Fibroblast of lung (primary cell): ENCODE results near the gene CHCHD6. TPM values are rescaled to one million over a fixed set of nuclear protein-coding genes. Genes with fewer than 3 reads are reported as not detected.

ENCODE experiments used
- DNase-seq, 2 donors: peaks; one replicate each; pipeline versions ENCODE4 v3.0.0 to v3.0.0-alpha.2; 2010; ENCODE audit warnings: low read depth in 2 of 2
- H2AFZ ChIP-seq: 2 replicates; pipeline ENCODE4 v1.5.1; 2012; ENCODE audit warnings: low read length, control low read depth, inconsistent platforms
- H3K27ac ChIP-seq: 2 replicates; pipeline ENCODE4 v1.5.1; 2011; ENCODE audit warnings: low read length, control low read depth; ENCODE audit not compliant: insufficient read depth
- H3K27me3 ChIP-seq: 2 replicates; pipeline ENCODE4 v1.5.1; 2011; ENCODE audit warnings: mild to moderate bottlenecking, low read length; ENCODE audit not compliant: control insufficient read depth, insufficient read depth
- H3K36me3 ChIP-seq: 2 replicates; pipeline ENCODE4 v1.5.1; 2011; ENCODE audit warnings: low read length; ENCODE audit not compliant: control insufficient read depth, insufficient read depth
- H3K4me1 ChIP-seq: 2 replicates; pipeline ENCODE4 v1.5.1; 2011; ENCODE audit warnings: low read length; ENCODE audit not compliant: control insufficient read depth, insufficient read depth; ENCODE audit errors: extremely low read depth
- H3K4me2 ChIP-seq: 2 replicates; pipeline ENCODE4 v1.5.1; 2011; ENCODE audit warnings: low read length, control low read depth; ENCODE audit not compliant: insufficient read depth; ENCODE audit errors: extremely low read depth
- H3K4me3 ChIP-seq, 4 experiments: fragments of 200-600 bp in 1 of 4; sonication (generic) in 1 of 4; replicated peaks in 1 of 4; 2 replicates each; pipeline ENCODE4 v1.5.1; 2011 to 2016; ENCODE audit warnings: low read length in 4 of 4, low read depth in 3 of 4, mild to moderate bottlenecking in 3 of 4, control low read depth in 2 of 4, inconsistent platforms in 1 of 4, mixed read lengths in 1 of 4; ENCODE audit not compliant: insufficient read depth in 1 of 4; ENCODE audit errors: control extremely low read depth in 1 of 4
- H3K79me2 ChIP-seq: 2 replicates; pipeline ENCODE4 v1.5.1; 2012; ENCODE audit warnings: mild to moderate bottlenecking, low read length, inconsistent platforms; ENCODE audit not compliant: control insufficient read depth, insufficient read depth
- H3K9ac ChIP-seq: 2 replicates; pipeline ENCODE4 v1.5.1; 2011; ENCODE audit warnings: mild to moderate bottlenecking, low read length, control low read depth; ENCODE audit not compliant: insufficient read depth
- H3K9me3 ChIP-seq: 2 replicates; pipeline ENCODE4 v1.5.1; 2012; ENCODE audit warnings: low read depth, low read length; ENCODE audit not compliant: control insufficient read depth, insufficient read depth
- H4K20me1 ChIP-seq: 2 replicates; pipeline ENCODE4 v1.5.1; 2011; ENCODE audit warnings: low read length; ENCODE audit not compliant: control insufficient read depth, insufficient read depth; ENCODE audit errors: extremely low read depth
- EZH2 ChIP-seq: IDR thresholded peaks from 2 replicates; pipeline ENCODE4 v1.5.1; 2012; ENCODE audit warnings: low read length, control low read depth, mild to moderate bottlenecking; ENCODE audit errors: missing control alignments
- polyA plus RNA-seq, 2 donors: library from polyadenylated mRNA; depleted of rRNA in 1 of 2; stranded (reverse) in 1 of 2; unstranded in 1 of 2; fragments of >200 nt; gene quantifications; 2 replicates each; pipeline ENCODE4 v1.2.1, GENCODE V29; 2011 to 2012; ENCODE audit warnings: missing spikeins in 1 of 2
- total RNA-seq: library from RNA; depleted of rRNA; stranded (reverse); fragments of >200 nt; gene quantifications from 2 replicates; pipeline ENCODE4 v1.2.1, GENCODE V29; 2014
- TF ChIP-seq, protein P1 (sequence below), 2 donors: IDR thresholded peaks in 1 of 2; conservative IDR thresholded peaks in 1 of 2; 1 replicate in 1 of 2; 2 replicates in 1 of 2; pipeline ENCODE4 v1.5.1; 2011 to 2012; ENCODE audit warnings: low read length in 2 of 2, control low read depth in 1 of 2, inconsistent platforms in 1 of 2, low read depth in 1 of 2, mild to moderate bottlenecking in 1 of 2

CHCHD6 gene
- total and polyA plus RNA-seq, 2 donors (not counting 1 experiment from before 2014, with no cell fraction given): 9.5 to 11.1 TPM

DNA sequence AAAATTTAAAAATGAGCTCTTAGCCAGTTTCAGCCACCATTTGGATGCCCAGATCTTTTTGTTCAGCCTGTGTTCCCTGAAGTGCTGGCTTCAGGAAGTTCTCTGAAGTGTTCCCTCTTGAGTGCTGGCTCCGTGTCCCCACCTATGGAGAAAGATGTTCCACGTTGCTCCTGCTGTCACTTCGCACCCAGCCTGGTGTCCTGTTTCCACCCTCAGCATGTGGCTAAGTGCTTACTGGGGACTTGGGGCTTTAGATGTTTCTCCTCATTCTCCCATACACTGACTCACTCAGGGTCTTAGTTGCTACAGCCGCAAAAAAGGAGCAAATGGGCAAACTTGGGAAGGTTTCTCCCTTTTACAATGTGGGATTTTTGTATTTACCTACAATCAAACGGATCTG is 16.6 kb downstream of the CHCHD6 start:
- Histone ChIP-seq H3K4me2 (no peak overlapping the region), H3K9me3 (no peaks in the 10 kb centered on the region), H4K20me1 (no peaks in the 10 kb centered on the region), H2AFZ (no peak overlapping the region), H3K4me3 (no peak overlapping the region), H3K9ac (no peak overlapping the region), H3K36me3 (no peaks in the 10 kb centered on the region), H3K27me3 (no peaks in the 10 kb centered on the region), H3K4me1 (no peaks in the 10 kb centered on the region), H3K27ac (no peak overlapping the region), H3K79me2 (no peaks in the 10 kb centered on the region)
- TF ChIP-seq, protein P1, sequence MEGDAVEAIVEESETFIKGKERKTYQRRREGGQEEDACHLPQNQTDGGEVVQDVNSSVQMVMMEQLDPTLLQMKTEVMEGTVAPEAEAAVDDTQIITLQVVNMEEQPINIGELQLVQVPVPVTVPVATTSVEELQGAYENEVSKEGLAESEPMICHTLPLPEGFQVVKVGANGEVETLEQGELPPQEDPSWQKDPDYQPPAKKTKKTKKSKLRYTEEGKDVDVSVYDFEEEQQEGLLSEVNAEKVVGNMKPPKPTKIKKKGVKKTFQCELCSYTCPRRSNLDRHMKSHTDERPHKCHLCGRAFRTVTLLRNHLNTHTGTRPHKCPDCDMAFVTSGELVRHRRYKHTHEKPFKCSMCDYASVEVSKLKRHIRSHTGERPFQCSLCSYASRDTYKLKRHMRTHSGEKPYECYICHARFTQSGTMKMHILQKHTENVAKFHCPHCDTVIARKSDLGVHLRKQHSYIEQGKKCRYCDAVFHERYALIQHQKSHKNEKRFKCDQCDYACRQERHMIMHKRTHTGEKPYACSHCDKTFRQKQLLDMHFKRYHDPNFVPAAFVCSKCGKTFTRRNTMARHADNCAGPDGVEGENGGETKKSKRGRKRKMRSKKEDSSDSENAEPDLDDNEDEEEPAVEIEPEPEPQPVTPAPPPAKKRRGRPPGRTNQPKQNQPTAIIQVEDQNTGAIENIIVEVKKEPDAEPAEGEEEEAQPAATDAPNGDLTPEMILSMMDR (conservative IDR thresholded peaks at IDR 0.05 in 1 of 2, IDR thresholded peaks at IDR 0.05 in 1 of 2; ENCODE audit: low read depth in 1 of 2, low read length in 2 of 2): no peak
- no peak for TF ChIP-seq EZH2
- no peak for DNase-seq

DNA sequence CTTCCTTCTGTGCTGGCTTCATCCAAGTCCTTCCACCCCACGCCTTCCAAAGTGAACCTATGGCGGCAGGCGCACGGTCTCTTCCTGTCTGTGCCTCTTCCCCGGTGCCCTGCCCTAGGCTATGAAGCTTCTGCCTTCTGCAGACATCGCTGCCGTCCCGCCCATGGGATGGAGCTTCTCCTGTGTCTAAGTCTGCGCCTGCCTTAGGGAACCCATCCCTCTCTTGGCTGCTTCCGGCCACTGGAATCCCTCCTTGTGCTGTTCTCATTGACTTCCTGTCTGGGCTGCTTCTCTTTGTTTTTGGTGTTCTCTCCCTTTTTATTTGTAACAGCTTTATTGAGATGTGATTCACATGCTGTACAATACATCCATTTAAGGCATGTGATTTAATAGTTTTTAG is 17.2 kb downstream of the CHCHD6 start:
- Histone ChIP-seq H2AFZ (no peak overlapping the region), H3K4me2 (no peak overlapping the region), H3K9me3 (no peaks in the 10 kb centered on the region), H4K20me1 (no peaks in the 10 kb centered on the region), H3K4me1 (no peaks in the 10 kb centered on the region), H3K36me3 (no peaks in the 10 kb centered on the region), H3K9ac (no peak overlapping the region), H3K79me2 (no peaks in the 10 kb centered on the region), H3K4me3 (no peak overlapping the region), H3K27ac (no peak overlapping the region), H3K27me3 (no peaks in the 10 kb centered on the region)
- DNase-seq: no peak
- TF ChIP-seq, protein P1 (conservative IDR thresholded peaks at IDR 0.05 in 1 of 2, IDR thresholded peaks at IDR 0.05 in 1 of 2; ENCODE audit: low read depth in 1 of 2, low read length in 2 of 2): no peak
- no peak for TF ChIP-seq EZH2

DNA sequence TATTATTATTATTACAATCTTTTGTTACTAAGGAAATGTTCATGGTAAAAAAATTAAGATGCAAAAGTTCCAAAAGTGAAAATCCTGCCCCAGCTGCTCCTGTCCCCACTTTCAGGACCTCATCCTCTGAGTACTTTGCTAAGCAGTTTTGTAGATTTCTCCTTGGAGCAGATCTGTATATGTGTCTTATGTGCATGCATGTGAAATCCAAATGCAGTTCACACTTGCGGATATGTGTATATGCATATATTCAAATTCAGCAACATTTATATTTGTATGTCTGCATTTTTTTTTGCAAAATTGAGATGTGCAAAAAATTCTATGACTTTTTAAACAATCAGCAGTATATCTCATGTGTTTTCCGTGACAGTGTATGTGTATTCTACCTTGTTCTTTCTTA is 19.2 kb downstream of the CHCHD6 start:
- no peak overlapping the region for H3K4me2 ChIP-seq
- no peak for DNase-seq
- no peak overlapping the region for H3K4me3 ChIP-seq
- H3K36me3 ChIP-seq: no peaks in the 10 kb centered on the region
- H3K27me3 ChIP-seq: no peaks in the 10 kb centered on the region
- no peaks in the 10 kb centered on the region for H3K9me3 ChIP-seq
- TF ChIP-seq, protein P1 (conservative IDR thresholded peaks at IDR 0.05 in 1 of 2, IDR thresholded peaks at IDR 0.05 in 1 of 2; ENCODE audit: low read depth in 1 of 2, low read length in 2 of 2): no peak
- TF ChIP-seq EZH2: no peak
- H4K20me1 ChIP-seq: no peaks in the 10 kb centered on the region
- no peaks in the 10 kb centered on the region for H3K79me2 ChIP-seq
- H3K4me1 ChIP-seq: no peaks in the 10 kb centered on the region
- no peak overlapping the region for H2AFZ ChIP-seq
- H3K27ac ChIP-seq: no peak overlapping the region
- H3K9ac ChIP-seq: no peak overlapping the region
